ENCODE results near the gene FAM177B.
A peak's percentile ranks its signal among the peaks of the same experiment; 100 is the strongest.

FAM177B gene

DNA sequence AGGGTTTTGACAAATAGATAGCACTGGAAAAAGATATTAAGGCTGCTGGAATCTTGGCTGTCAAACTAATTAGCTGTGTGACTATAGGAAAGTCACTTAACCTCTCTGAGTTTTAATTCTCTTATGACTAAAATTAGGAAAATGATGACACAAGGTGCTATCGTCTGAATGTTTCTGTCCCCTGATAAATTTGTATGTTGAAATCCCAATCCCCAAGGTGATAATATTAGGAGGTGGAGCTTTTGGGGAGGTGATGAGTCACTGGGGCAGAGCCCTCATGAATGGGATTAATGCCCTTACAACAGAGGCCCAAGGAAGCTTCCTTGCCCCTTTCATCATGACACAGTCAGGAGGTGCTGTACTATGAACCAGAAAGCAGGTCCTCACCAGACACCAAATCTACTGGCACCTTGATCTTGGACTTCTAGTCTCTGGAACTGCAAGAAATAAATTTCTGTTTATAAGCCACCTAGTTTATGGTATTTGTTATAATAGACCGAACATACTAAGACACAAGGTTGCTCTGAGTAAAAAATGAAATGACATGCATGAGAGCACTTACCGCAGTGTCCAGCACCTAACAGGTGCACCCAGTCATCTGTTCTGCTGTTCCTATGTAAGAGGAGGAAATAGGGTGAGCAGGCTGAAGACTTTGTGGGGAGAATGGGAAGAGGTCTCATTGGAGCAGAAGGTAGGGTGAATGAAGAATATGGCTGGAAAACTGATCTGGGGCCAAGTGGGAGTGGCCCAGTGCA, 51.6 kb downstream of the FAM177B start:
- no peak for DNase-seq

DNA sequence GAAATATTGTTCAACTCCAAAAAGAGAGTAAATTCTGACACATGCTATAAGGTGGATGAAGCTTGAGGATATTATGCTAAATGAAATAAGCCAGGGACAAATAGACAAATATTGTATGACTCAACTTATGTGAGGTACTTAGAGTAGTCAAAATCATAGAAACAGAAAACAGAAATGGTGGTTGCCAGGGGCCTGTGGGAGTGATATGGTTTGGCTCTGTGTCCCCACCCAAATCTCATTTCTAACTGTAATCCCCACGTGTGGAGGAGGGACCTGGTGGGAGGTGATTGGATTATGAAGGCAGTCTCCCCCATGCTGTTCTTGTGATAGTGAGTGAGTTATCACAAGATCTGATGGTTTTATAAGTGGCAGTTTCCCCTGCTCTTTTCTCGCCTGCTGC, 53.1 kb downstream of the FAM177B start:
- no peak for DNase-seq

DNA sequence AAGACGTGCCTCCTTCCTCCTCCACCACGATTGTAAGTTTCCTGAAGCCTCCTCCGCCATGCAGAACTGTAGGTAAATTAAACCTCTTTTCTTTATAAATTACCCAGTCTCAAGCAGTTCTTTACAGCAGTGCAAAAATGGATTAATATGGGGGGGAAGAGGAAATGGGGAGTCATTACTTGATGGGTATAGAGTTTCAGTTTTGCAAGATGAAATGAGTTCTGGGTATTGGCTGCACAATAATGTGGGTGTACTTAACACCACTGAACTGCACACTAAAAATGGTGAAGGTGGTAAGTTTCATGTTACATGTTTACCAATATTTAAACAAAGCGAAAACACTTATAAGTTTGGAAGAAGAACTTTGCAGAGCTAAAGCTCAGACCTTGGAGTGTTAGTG, 53.5 kb downstream of the FAM177B start:
- DNase-seq: no peak

DNA sequence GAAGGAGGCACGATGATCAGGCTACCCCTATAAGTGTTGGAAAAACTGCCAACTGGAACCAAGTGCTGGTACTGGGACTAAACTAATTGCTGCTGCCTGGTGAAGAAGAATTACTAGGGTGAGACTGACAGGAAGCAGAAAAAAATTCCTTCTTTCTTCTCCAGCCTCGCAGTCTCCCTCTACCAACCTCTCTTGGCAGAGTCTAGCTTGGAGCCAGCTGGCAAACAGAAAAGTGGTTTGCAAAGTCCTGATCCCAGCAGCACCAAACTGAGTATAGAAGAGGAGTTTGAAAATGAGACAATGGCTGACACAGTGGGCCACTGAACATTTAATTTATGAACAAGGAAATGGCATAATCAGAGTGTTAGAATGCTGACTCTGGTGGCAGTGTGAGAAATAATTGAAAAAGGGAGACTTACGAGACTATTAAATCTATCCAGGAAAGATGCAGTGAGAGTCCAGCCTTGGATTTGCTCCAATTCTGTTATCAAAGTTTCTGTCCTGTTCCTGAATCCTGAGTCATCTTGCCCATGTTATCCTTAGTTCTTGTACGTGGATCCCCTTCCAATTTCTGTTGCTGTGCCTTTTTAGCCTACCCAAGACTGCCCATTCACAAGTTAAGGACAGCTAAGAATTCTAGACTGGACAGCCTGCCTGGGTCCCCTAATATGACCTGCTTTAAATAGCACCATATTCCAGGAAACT, 54.2 kb downstream of the FAM177B start:
- DNase-seq: no peak

DNA sequence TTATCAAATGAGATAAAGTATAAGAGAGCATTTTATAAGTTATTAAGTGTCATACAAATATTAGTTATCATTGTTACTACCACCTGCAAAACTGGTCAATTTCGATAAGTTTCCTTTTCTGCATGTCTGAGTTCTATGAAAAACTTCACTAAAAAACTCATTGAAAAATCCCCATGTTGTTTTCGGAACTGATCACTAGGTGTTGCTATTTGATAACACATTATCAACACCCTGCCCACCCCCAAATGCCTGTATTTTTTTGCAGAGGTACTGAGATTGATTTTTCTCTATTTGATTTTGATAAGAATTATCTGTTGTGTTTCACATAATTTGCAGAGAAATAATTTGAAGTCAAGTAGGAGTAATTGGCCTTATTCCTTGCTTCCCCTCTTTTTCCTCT, 55.7 kb downstream of the FAM177B start:
- DNase-seq: peak; percentile 8

DNA sequence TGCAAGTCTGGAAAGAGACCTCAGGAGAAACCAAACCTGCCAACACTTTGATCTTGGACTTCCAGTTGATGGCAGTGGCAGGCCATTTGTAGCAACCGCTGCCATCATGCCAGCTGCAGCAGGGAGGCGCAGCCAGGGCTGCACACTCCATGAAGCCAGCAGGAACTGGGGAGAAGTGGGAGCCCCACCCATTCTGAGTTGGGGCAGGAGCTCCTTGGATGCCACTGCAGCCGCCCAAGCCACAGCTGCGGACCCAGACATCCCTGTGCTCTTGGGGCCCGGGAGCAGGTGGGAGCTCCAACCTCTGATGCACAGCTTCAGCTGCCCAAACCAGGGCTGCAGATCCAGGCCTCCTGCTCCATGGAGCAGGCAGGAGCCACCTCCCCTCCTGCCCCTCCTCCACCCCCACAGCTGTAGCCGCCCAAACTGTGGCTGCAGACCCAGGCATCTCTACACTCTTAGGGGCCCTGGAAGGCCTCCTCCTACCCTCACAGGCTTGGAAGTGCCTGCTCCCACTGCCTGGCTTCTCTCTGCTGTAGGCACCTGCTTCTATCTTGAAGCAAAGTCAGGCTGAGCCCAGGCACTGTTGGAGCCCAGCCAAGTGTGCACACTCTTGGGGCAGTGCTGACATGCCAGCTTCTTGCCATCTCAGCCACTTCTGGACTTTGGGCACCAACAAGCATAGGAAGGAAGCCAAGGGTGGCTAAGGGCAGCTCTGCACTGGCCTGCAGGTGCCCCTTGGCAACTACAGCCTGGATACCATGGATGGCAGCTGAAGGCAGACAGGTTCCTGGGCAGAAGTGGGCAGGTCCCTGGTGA, 57.9 kb downstream of the FAM177B start:
- DNase-seq: no peak

DNA sequence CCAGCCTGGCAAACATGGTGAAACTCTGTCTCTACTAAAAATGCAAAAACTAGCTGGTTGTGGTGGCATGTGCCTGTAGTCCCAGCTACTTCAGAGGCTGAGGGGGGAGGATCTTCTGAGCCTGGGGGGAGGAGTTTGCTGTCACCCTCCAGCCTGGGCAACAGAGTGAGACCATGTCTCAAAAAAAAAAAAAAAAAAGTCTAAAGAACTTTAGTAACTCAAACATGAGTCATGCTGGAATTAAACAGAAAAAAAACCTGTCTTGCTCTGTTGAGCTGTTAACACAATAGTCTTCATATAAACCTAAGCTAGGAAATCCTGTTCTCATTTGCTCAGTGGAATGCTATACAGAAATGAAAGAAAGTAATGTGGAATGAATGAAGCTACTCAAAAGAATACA, 61.1 kb downstream of the FAM177B start:
- no peak for DNase-seq

DNA sequence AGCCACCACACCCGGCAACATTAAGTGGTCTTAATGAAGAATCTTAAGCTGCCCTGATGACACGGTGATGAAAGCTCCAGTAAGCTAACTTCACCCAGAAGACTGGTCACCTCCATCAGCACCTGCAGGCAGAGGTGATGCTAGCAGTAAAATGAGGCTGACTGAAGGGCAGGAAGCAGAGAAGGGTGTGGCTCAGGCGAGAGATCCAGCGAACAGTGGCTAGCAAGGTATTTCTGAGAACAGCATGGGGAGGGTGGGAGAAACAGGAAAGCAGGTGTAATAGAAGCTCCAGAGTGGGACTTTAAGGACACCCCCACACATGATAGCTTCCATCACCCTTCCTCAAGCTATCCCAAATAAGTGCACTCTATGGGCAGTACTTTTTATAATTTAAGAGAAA, 62.0 kb downstream of the FAM177B start:
- no peak for DNase-seq

All from CD4-positive, alpha-beta T cell treated with Interleukin-4 for 4 hours (primary cell).